ENCODE results near the gene UBR3.

UBR3 gene

GRCh38 chr2:169823996-169824372 lies 3.3 kb upstream of the UBR3 start:
- H3K4me3 ChIP-seq (ENCODE audit: low read length): peak overlapping the region; percentile 75
- DNase-seq (ENCODE audit: low read depth): no peak
- TF ChIP-seq CTCF (conservative IDR thresholded peaks at IDR 0.05; ENCODE audit: low read length): no peak

GRCh38 chr2:169824373-169825333 lies 2.6 kb upstream of the UBR3 start, which contains the start of gene METTL5:
Gene METTL5, minus strand, starts transcription at chr2:169824905. Its CDS starts 308 bp downstream, at chr2:169824597.
- DNase-seq (ENCODE audit: low read depth): peak; percentile 63
- peak; percentile 57 for TF ChIP-seq CTCF (conservative IDR thresholded peaks at IDR 0.05; ENCODE audit: low read length)
- peak within 1 kb of the TSS; percentile 75 for H3K4me3 ChIP-seq (ENCODE audit: low read length)

GRCh38 chr2:169828141-169828811 lies 1.0 kb downstream of the UBR3 start:
- H3K4me3 ChIP-seq (ENCODE audit: low read length): peak overlapping the region; percentile 88
- no peak for TF ChIP-seq CTCF (conservative IDR thresholded peaks at IDR 0.05; ENCODE audit: low read length)
- DNase-seq (ENCODE audit: low read depth): peak; percentile 58

- TF ChIP-seq CTCF (conservative IDR thresholded peaks at IDR 0.05; ENCODE audit: low read length): no peak
- no peak overlapping the region for H3K4me3 ChIP-seq (ENCODE audit: low read length)
- DNase-seq (ENCODE audit: low read depth): no peak
Observed at GRCh38 chr2:169834401-169834800, 7.1 kb downstream of the UBR3 start.

- H3K4me3 ChIP-seq (ENCODE audit: low read length): no peak overlapping the region
- DNase-seq (ENCODE audit: low read depth): no peak
- no peak for TF ChIP-seq CTCF (conservative IDR thresholded peaks at IDR 0.05; ENCODE audit: low read length)
Observed at GRCh38 chr2:169838743-169839489, 11.7 kb downstream of the UBR3 start.

- no peak for DNase-seq (ENCODE audit: low read depth)
- H3K4me3 ChIP-seq (ENCODE audit: low read length): no peak overlapping the region
- TF ChIP-seq CTCF (conservative IDR thresholded peaks at IDR 0.05; ENCODE audit: low read length): no peak
Observed at GRCh38 chr2:169839954-169840746, 12.9 kb downstream of the UBR3 start.
